ENCODE data around the gene TACR2. TPM values are rescaled to one million over a fixed set of nuclear protein-coding genes. Genes with fewer than 3 reads are reported as not detected.

TACR2 gene
- total RNA-seq, 2 experiments from 2014 or later: not detected

DNA sequence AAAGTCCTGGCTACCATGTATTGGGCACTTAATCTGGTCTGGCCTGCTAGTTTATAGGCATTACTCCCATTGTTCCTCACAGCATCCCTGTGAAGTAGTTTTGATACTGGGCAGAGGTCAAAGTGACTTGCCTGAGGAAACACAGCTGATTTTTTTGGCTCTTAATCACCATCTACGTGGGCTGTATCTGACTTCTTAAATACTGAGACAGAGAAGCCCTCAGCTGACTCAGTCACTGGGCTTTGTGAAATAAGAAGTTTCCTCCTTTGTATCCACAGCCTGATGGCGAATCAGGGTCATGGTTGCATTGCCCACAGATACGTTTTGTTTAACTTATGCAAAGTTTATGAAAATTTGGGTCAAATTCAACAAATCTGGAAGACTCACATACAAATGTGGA, 13.2 kb downstream of the TACR2 start:
- POLR2A ChIA-PET: interaction anchor here (1.4 kb wide), 1 partner anchor 62 kb away, joined by 5 read pairs; no protein-coding TSS in a partner anchor
- Mint-ChIP-seq H3K36me3 (ENCODE audit: low read depth) (peaks cover 38% of the 10 kb centered on the region), H3K4me1 (peaks cover 16% of the 10 kb centered on the region), H3K4me3 (no peak overlapping the region), H3K27ac (no peak overlapping the region), H3K27me3 (no peaks in the 10 kb centered on the region), H3K9me3 (no peaks in the 10 kb centered on the region)
- no peak for DNase-seq
- CTCF ChIA-PET: interaction anchor here (0.6 to 1.7 kb wide), 5 partner anchors 11 to 236 kb away, joined by 3 to 6 read pairs (median 4); no protein-coding TSS in a partner anchor

DNA sequence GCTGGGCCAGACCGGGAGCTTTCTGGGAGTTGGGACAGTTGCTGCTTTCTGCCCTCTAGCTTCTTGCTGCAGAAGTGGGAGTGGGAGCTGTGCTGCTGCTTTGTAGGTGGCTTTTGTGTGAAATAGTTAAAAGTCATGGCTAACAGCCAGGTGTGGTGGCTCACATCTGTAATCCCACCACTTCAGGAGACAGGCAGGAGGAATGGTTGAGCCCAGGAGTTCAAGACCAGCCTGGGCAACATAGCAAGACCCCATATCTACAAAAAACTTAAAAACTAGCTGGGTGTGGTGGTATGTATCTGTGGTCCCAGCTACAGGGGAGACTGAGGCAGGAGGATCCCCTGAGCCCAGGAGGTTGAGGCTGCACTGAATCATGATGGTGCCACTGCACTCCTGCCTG, 13.7 kb downstream of the TACR2 start:
- H3K36me3 Mint-ChIP-seq (ENCODE audit: low read depth): peaks cover 41% of the 10 kb centered on the region
- no peak overlapping the region for H3K27ac Mint-ChIP-seq
- H3K27me3 Mint-ChIP-seq: no peaks in the 10 kb centered on the region
- POLR2A ChIA-PET: interaction anchor here (1.4 kb wide), 1 partner anchor 63 kb away, joined by 5 read pairs; no protein-coding TSS in a partner anchor
- H3K4me1 Mint-ChIP-seq: peaks cover 12% of the 10 kb centered on the region
- H3K9me3 Mint-ChIP-seq: no peaks in the 10 kb centered on the region
- CTCF ChIA-PET: interaction anchor here (0.6 to 1.7 kb wide), 4 partner anchors 104 to 236 kb away, joined by 3 to 6 read pairs (median 4); no protein-coding TSS in a partner anchor
- no peak for DNase-seq
- no peak overlapping the region for H3K4me3 Mint-ChIP-seq

DNA sequence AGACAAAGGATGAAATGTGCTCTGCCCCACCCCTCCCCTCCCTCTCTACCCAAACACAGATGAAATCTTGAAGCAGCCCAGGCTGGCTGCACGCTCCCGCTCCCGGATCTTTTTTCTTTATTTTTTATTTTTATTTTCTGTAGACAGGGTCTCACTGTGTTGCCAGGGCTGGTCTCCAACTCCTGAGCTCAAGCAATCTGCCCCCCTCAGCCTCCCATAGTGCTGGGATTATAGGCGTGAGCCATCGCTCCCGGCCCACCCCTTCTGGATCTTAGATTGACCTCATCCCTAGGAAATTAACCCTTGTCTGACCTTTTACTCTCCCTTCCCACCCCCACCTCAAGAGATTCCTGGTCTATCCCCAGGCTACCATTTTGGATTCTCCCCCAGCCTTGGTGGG, 14.3 kb downstream of the TACR2 start:
- Mint-ChIP-seq H3K27me3 (no peaks in the 10 kb centered on the region), H3K9me3 (no peaks in the 10 kb centered on the region), H3K4me1 (peaks cover 8% of the 10 kb centered on the region), H3K4me3 (no peak overlapping the region), H3K27ac (no peak overlapping the region), H3K36me3 (ENCODE audit: low read depth) (peaks cover 41% of the 10 kb centered on the region)
- ChIA-PET CTCF (no interaction called here), POLR2A (no interaction called here)
- DNase-seq: no peak

DNA sequence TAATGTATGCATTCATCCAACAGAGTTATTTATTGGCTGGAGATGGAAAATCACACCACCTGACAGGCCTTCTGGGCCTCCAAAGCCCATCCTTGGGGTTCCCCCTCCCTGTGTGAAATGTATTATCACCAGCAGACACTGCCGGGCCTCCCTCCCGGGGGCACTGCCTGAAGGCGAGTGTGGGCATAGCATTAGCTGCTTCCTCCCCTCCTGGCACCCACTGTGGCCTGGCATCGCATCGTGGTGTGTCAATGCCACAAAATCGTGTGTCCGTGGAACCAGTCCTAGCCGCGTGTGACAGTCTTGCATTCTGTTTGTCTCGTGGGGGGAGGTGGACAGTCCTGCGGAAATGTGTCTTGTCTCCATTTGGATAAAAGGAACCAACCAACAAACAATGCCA, 15.3 kb downstream of the TACR2 start:
- POLR2A ChIA-PET: no interaction called here
- peaks cover 2% of the 10 kb centered on the region for H3K4me1 Mint-ChIP-seq
- DNase-seq: no peak
- H3K4me3 Mint-ChIP-seq: no peak overlapping the region
- peaks cover 45% of the 10 kb centered on the region for H3K36me3 Mint-ChIP-seq (ENCODE audit: low read depth)
- H3K9me3 Mint-ChIP-seq: no peaks in the 10 kb centered on the region
- no peak overlapping the region for H3K27ac Mint-ChIP-seq
- CTCF ChIA-PET: no interaction called here
- H3K27me3 Mint-ChIP-seq: no peaks in the 10 kb centered on the region

DNA sequence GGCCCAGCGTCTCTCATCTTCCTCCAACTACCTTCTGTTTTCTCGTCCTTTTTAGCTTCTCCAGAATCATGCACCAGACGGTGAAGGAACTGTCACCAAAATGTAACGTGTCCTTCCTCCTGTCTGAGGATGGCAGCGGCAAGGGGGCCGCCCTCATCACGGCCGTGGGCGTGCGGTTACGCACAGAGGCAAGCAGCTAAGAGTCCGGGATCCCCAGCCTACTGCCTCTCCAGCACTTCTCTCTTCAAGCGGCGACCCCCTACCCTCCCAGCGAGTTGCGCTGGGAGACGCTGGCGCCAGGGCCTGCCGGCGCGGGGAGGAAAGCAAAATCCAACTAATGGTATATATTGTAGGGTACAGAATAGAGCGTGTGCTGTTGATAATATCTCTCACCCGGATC, 15.8 kb downstream of the TACR2 start:
- no peak for DNase-seq
- POLR2A ChIA-PET: no interaction called here
- Mint-ChIP-seq H3K4me1 (peaks cover 1% of the 10 kb centered on the region), H3K4me3 (no peak overlapping the region), H3K9me3 (no peaks in the 10 kb centered on the region), H3K36me3 (ENCODE audit: low read depth) (peaks cover 47% of the 10 kb centered on the region), H3K27me3 (no peaks in the 10 kb centered on the region), H3K27ac (no peak overlapping the region)
- CTCF ChIA-PET: interaction anchor here (1.3 kb wide), 1 partner anchor 165 kb away, joined by 4 read pairs; no protein-coding TSS in a partner anchor

DNA sequence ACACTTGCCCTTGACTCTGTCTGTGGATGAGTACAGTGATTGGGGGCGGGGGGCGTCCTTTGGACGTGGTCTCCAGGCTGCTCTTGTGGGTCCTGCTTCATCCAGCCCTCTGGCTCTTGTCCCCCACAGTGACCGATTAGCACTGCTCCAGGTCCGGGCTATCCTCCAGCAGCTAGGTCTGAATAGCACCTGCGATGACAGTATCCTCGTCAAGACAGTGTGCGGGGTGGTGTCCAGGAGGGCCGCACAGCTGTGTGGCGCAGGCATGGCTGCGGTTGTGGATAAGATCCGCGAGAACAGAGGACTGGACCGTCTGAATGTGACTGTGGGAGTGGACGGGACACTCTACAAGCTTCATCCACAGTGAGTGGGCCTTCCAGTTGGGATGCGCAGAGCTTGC, 18.3 kb downstream of the TACR2 start:
- DNase-seq: no peak
- ChIA-PET POLR2A (interaction anchor here (1.3 to 1.8 kb wide), 2 partner anchors 10 to 169 kb away, joined by 4 to 5 read pairs; no protein-coding TSS in a partner anchor), CTCF (interaction anchor here (2.5 kb wide), 1 partner anchor 9 kb away, joined by 12 read pairs; no protein-coding TSS in a partner anchor)
- H3K27ac Mint-ChIP-seq: no peak overlapping the region
- H3K36me3 Mint-ChIP-seq (ENCODE audit: low read depth): peaks cover 50% of the 10 kb centered on the region
- H3K4me1 Mint-ChIP-seq: no peaks in the 10 kb centered on the region
- H3K4me3 Mint-ChIP-seq: no peak overlapping the region
- H3K27me3 Mint-ChIP-seq: no peaks in the 10 kb centered on the region
- H3K9me3 Mint-ChIP-seq: no peaks in the 10 kb centered on the region

DNA sequence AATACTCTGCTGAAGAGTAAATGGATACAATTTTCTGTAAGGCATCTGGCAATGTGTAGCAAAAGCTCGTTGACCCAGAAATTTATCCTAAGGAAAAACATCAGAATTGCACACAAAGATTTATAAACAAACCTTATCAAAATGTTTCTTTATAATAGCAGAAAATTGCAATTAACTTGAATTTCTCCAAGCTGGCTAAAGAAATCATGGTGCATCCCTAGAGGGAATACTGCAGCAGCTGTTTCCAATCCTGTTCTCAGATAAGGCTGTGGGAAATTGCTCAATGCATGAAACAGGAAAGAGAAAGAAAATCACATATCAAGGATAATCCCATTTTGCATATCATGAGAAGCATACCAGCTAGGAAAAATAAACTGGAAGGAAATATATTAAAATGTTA, 18.7 kb downstream of the TACR2 start:
- H3K27ac Mint-ChIP-seq: no peak overlapping the region
- no peaks in the 10 kb centered on the region for H3K27me3 Mint-ChIP-seq
- peaks cover 50% of the 10 kb centered on the region for H3K36me3 Mint-ChIP-seq (ENCODE audit: low read depth)
- no peaks in the 10 kb centered on the region for H3K4me1 Mint-ChIP-seq
- no peak for DNase-seq
- ChIA-PET CTCF (interaction anchor here (2.5 kb wide), 1 partner anchor 9 kb away, joined by 12 read pairs; no protein-coding TSS in a partner anchor), POLR2A (interaction anchor here (1.3 to 1.8 kb wide), 2 partner anchors 11 to 169 kb away, joined by 4 to 5 read pairs; no protein-coding TSS in a partner anchor)
- H3K4me3 Mint-ChIP-seq: no peak overlapping the region
- no peaks in the 10 kb centered on the region for H3K9me3 Mint-ChIP-seq

DNA sequence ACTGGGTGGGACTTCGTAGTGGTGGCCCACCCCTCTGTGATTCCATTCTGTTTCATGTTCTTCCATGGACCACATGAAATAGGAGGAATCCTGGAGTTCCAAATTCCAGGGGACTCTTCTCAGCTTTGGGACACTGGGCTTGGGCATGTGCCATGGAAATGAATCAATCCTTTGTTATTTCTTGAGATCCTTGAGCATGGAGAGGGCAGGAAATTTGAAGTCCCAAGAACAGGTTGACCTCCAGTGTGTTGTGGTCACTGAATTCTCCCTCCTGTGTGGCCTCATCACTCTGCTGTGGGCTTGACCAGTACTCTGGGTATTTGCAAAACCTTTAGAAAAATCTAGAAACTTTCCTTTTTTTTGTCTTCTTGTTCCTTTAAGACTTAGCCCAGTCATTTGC, 22.7 kb downstream of the TACR2 start:
- Mint-ChIP-seq H3K27me3 (no peaks in the 10 kb centered on the region), H3K27ac (no peak overlapping the region), H3K9me3 (no peaks in the 10 kb centered on the region), H3K4me3 (no peak overlapping the region), H3K4me1 (peaks cover 32% of the 10 kb centered on the region), H3K36me3 (ENCODE audit: low read depth) (peaks cover 56% of the 10 kb centered on the region)
- ChIA-PET POLR2A (interaction anchor here (1.2 kb wide), 1 partner anchor 75 kb away, joined by 3 read pairs; no protein-coding TSS in a partner anchor), CTCF (interaction anchor here (1.2 to 1.7 kb wide), 2 partner anchors 18 to 151 kb away, joined by 3 to 11 read pairs; no protein-coding TSS in a partner anchor)
- DNase-seq: no peak

DNA sequence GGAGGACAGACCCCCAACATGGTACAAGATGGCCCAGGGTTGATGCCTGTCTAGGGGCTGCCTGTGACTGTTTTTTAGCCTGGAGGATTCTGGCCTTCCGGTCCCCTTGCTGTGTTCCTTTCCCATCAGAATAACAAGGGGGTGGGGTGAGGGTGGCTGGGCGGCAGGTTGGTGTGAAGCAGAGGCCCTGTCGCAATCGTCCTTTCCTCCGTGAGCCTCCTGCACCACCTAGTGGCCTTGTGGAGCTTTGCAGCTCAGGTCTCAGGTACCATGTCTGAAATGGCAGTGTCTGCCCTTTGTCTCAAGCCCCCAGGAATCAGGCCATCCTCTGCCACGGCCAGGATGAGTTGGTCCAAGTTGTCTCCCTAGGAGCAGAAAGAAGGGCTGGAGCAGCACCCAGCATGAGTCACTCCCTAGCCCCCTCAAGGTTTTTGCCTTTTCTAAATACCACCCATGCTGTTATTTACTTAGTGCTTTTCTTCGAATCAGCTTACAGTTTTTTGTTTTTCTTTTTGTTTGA, 24.2 kb downstream of the TACR2 start:
- Mint-ChIP-seq H3K9me3 (no peaks in the 10 kb centered on the region), H3K4me3 (no peak overlapping the region), H3K27ac (peak overlapping the region; percentile 67), H3K4me1 (peaks cover 32% of the 10 kb centered on the region), H3K36me3 (ENCODE audit: low read depth) (peaks cover 61% of the 10 kb centered on the region), H3K27me3 (no peaks in the 10 kb centered on the region)
- ChIA-PET POLR2A (interaction anchor here (0.6 to 1.7 kb wide), 4 partner anchors 16 to 153 kb away, joined by 3 to 9 read pairs (median 4); no protein-coding TSS in a partner anchor), CTCF (interaction anchor here (0.6 to 6.6 kb wide), 29 partner anchors 10 to 405 kb away, joined by 3 to 101 read pairs (median 4); partner anchors contain the start of gene SUPV3L1)
- DNase-seq: peak; percentile 88

DNA sequence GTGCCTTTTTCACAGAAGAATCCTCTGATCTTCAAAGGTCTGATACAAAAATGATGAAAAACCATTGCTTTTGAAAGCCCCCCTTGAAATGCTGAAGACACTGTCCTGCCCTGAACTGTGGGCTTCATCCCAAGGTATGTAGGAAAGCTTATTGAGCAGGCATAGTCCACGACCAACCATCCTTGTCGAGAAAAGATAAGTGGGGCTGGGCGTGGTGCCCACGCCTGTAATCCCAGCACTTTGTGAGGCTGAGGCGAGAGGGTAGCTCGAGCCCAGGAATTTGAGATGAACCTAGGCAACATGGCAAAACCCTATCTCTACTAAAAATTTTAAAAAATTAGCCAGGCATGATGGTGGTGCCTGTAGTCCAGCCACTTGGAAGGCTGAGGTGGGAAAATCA, 25.6 kb downstream of the TACR2 start:
- CTCF ChIA-PET: interaction anchor here (0.8 to 6.6 kb wide), 6 partner anchors 32 to 162 kb away, joined by 3 to 101 read pairs (median 4); no protein-coding TSS in a partner anchor
- no peaks in the 10 kb centered on the region for H3K9me3 Mint-ChIP-seq
- H3K36me3 Mint-ChIP-seq (ENCODE audit: low read depth): peaks cover 63% of the 10 kb centered on the region
- no peaks in the 10 kb centered on the region for H3K27me3 Mint-ChIP-seq
- no peak overlapping the region for H3K27ac Mint-ChIP-seq
- peaks cover 32% of the 10 kb centered on the region for H3K4me1 Mint-ChIP-seq
- DNase-seq: no peak
- POLR2A ChIA-PET: interaction anchor here (1.0 to 2.0 kb wide), 3 partner anchors 72 to 304 kb away, joined by 3 to 10 read pairs (median 3); partner anchors contain the start of gene SRGN
- H3K4me3 Mint-ChIP-seq: no peak overlapping the region

DNA sequence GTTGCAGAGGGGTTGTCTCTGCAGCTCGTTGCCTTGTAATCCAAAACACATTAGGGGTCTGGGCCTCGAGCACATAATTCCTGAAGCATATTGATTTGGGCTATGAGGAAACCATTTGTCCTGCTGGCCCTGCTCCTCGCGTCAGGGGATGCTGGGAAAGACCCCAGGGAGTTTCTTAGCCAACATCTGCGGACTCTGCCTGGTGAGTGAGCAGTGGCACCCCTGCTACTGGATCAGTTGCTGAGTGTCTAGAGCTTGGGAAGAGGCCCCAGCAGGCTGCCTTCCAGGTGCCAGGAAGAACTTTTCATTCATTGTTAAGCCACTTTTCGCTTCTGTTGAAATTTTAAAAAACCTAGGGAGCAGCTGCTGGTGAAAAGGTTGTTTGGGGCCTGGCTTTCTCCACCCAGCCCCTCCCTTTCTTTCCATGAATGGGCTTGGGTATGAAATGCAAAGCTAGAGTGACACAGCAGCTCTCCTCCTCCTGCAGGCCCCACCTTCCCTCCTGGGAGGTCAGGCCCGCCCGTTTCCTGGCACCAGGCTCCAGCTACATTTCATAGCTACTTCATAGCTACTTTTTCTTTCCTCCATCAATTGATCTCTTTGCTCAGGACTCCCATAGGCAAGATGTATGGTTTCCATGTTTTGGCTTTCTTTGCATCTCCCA, 26.8 kb downstream of the TACR2 start:
- H3K4me3 Mint-ChIP-seq: no peak overlapping the region
- H3K27me3 Mint-ChIP-seq: no peaks in the 10 kb centered on the region
- peaks cover 70% of the 10 kb centered on the region for H3K36me3 Mint-ChIP-seq (ENCODE audit: low read depth)
- CTCF ChIA-PET: interaction anchor here (0.6 to 6.6 kb wide), 9 partner anchors 18 to 287 kb away, joined by 3 to 101 read pairs (median 3); no protein-coding TSS in a partner anchor
- H3K27ac Mint-ChIP-seq: peak overlapping the region; percentile 62
- peak; percentile 38 for DNase-seq
- no peaks in the 10 kb centered on the region for H3K9me3 Mint-ChIP-seq
- POLR2A ChIA-PET: interaction anchor here (0.9 to 2.0 kb wide), 4 partner anchors 45 to 302 kb away, joined by 3 to 10 read pairs (median 4); partner anchors contain the start of gene SRGN
- peaks cover 32% of the 10 kb centered on the region for H3K4me1 Mint-ChIP-seq

DNA sequence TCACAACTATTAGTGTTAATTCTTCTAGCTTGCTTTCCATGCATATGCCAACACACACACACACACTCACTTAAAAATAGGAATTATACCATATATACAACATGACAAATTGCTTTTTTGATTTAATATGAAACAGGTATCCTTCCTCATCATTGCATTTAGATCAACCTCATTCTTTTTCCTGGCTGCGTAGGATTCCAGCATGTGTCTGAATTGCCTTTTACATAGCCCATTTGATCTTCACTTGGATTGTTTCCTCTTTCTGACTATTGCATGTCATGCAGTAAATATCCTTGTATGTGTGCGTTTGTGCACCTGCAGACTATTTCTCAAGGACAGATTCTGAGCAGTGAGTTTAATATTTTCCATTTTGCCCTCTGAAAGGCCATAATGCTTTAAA, 28.2 kb downstream of the TACR2 start:
- Mint-ChIP-seq H3K27ac (no peak overlapping the region), H3K4me3 (no peak overlapping the region), H3K9me3 (no peaks in the 10 kb centered on the region), H3K36me3 (ENCODE audit: low read depth) (peaks cover 73% of the 10 kb centered on the region), H3K4me1 (peaks cover 34% of the 10 kb centered on the region), H3K27me3 (no peaks in the 10 kb centered on the region)
- ChIA-PET CTCF (interaction anchor here (0.9 to 6.6 kb wide), 3 partner anchors 19 to 151 kb away, joined by 3 to 101 read pairs (median 4); no protein-coding TSS in a partner anchor), POLR2A (no interaction called here)
- no peak for DNase-seq

DNA sequence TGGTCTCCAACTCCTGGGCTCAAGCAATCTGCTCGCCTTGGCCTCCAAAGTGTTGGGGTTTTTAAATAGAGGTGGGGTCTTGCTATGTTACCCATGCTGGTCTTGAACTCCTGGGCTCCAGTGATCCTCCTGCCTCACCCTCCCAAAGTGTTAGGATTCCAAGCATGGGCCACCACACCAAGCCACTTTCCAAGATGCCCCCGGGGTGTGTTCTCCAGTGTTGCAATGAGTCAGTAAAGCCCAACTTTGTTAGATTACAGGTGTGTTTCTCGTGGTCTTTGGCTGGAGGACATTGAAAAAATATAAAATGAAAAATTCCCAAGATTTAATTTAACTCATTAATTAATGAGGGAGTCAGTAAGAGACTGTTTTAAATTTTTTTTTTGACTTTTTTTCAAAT, 29.2 kb downstream of the TACR2 start:
- CTCF ChIA-PET: interaction anchor here (0.5 to 6.6 kb wide), 2 partner anchors 150 to 186 kb away, joined by 3 to 101 read pairs; no protein-coding TSS in a partner anchor
- no peaks in the 10 kb centered on the region for H3K9me3 Mint-ChIP-seq

More for the DNA sequence above, 29.2 kb downstream of the TACR2 start:
- peaks cover 32% of the 10 kb centered on the region for H3K4me1 Mint-ChIP-seq
- no peaks in the 10 kb centered on the region for H3K27me3 Mint-ChIP-seq
- H3K4me3 Mint-ChIP-seq: no peak overlapping the region
- POLR2A ChIA-PET: no interaction called here
- peaks cover 73% of the 10 kb centered on the region for H3K36me3 Mint-ChIP-seq (ENCODE audit: low read depth)
- DNase-seq: no peak
- H3K27ac Mint-ChIP-seq: no peak overlapping the region

Data from activated CD4-positive, alpha-beta memory T cell treated with anti-CD3 and anti-CD28 coated beads, Interleukin-2, amount 10 ng/mL, durations not matched to agents 7 days and 5 days (primary cell).